IMR-90 (cell line): ENCODE data around the gene PCDHA1. TPM values are rescaled to one million over a fixed set of nuclear protein-coding genes. Genes with fewer than 3 reads are reported as not detected.

Experiments
- ATAC-seq: fragments of 200-7000 bp; cut with Tn5 transposase; 2 replicates; pipeline ENCODE4 v1.9.1; 2020; ENCODE audit warnings: low read depth, mild to moderate bottlenecking, moderate library complexity
- BruUV-seq: library from RNA; stranded (reverse); fragments of 400-500 nt; replicated peaks from 2 replicates; lab custom pipeline; 2021; lab: Mats Ljungman, UMichigan
- CTCF ChIA-PET: fragments of 300-600 bp; formaldehyde crosslinking; extraction: SDS; loops from one replicate; lab custom pipeline; 2021; ENCODE audit warnings: antibody characterized with exemption; lab: Yijun Ruan, JAX
- POLR2A ChIA-PET: fragments of 300-600 bp; sonication (Branson Sonifier 250); formaldehyde crosslinking; loops from one replicate; lab custom pipeline; 2022; ENCODE audit warnings: antibody characterized with exemption; ENCODE audit not compliant: unreplicated experiment; lab: Charles Lee
- DNase-seq: peaks from one replicate; pipeline ENCODE4 v3.0.0; 2013
- H2AFZ ChIP-seq: replicated peaks from 2 replicates; pipeline ENCODE3; 2013; ENCODE audit warnings: low read length, mild to moderate bottlenecking; ENCODE audit not compliant: poor library complexity
- H2AK5ac ChIP-seq: 2 replicates; pipeline ENCODE4 v1.6.1; 2013; ENCODE audit warnings: low read depth, low read length, inconsistent platforms
- H2AK9ac ChIP-seq: replicated peaks from 2 replicates; pipeline ENCODE3; 2013; ENCODE audit warnings: mild to moderate bottlenecking, low read depth, low read length, moderate library complexity; ENCODE audit not compliant: poor library complexity
- H2BK120ac ChIP-seq: 2 replicates; pipeline ENCODE4 v1.6.1; 2013; ENCODE audit warnings: low read depth, low read length, inconsistent platforms
- H2BK15ac ChIP-seq: 3 replicates; pipeline ENCODE4 v1.6.1; 2013; ENCODE audit warnings: low read depth, low read length, inconsistent platforms
- H2BK20ac ChIP-seq: 2 replicates; pipeline ENCODE4 v1.6.1; 2013; ENCODE audit warnings: low read depth, mild to moderate bottlenecking, inconsistent platforms, low read length, moderate library complexity
- H2BK5ac ChIP-seq: 2 replicates; pipeline ENCODE4 v1.6.1; 2013; ENCODE audit warnings: mild to moderate bottlenecking, low read depth, low read length, inconsistent platforms; ENCODE audit not compliant: poor library complexity, severe bottlenecking
- H3K14ac ChIP-seq: replicated peaks from 2 replicates; pipeline ENCODE4 v1.6.1; 2013; ENCODE audit warnings: low read depth, low read length, inconsistent platforms
- H3K18ac ChIP-seq: 2 replicates; pipeline ENCODE4 v1.6.1; 2013; ENCODE audit warnings: low read depth, low read length, control low read depth
- H3K23ac ChIP-seq: 2 replicates; pipeline ENCODE4 v1.6.1; 2013; ENCODE audit warnings: low read depth, low read length, inconsistent platforms
- H3K27ac ChIP-seq: 2 replicates; pipeline ENCODE4 v1.5.1; 2013; ENCODE audit warnings: mild to moderate bottlenecking, control low read depth, low read length; ENCODE audit not compliant: insufficient read depth
- H3K27me3 ChIP-seq: 2 replicates; pipeline ENCODE4 v1.6.1; 2013; ENCODE audit warnings: low read length; ENCODE audit not compliant: control insufficient read depth, insufficient read depth
- H3K36me3 ChIP-seq: 2 replicates; pipeline ENCODE4 v1.6.1; 2013; ENCODE audit warnings: low read length, mixed read lengths; ENCODE audit not compliant: control insufficient read depth, insufficient read depth
- H3K4ac ChIP-seq: 2 replicates; pipeline ENCODE4 v1.6.1; 2013; ENCODE audit warnings: low read depth, low read length, inconsistent platforms
- H3K4me1 ChIP-seq: 2 replicates; pipeline ENCODE4 v1.6.1; 2013; ENCODE audit warnings: low read length, mixed read lengths; ENCODE audit not compliant: control insufficient read depth, insufficient read depth
- H3K4me2 ChIP-seq: 2 replicates; pipeline ENCODE4 v1.6.1; 2013; ENCODE audit warnings: low read depth, mild to moderate bottlenecking, control low read depth, low read length, moderate library complexity
- H3K4me3 ChIP-seq: 2 replicates; pipeline ENCODE4 v1.5.1; 2013; ENCODE audit warnings: low read depth, mild to moderate bottlenecking, control low read depth, low read length, moderate library complexity; ENCODE audit not compliant: insufficient read depth
- H3K56ac ChIP-seq: 2 replicates; pipeline ENCODE4 v1.6.1; 2013; ENCODE audit warnings: low read length, inconsistent platforms; ENCODE audit not compliant: insufficient read depth; ENCODE audit errors: extremely low read depth
- H3K79me1 ChIP-seq, 2 experiments: 2 replicates each; pipeline ENCODE4 v1.6.1; 2013; ENCODE audit warnings: low read length in 2 of 2, inconsistent platforms in 1 of 2, low read depth in 1 of 2
- H3K9ac ChIP-seq: 2 replicates; pipeline ENCODE4 v1.6.1; 2013; ENCODE audit warnings: low read depth, low read length, control low read depth
- H3K9me1 ChIP-seq: 2 replicates; pipeline ENCODE4 v1.6.1; 2013; ENCODE audit warnings: low read length, inconsistent platforms; ENCODE audit not compliant: insufficient read depth
- H3K9me3 ChIP-seq: 2 replicates; pipeline ENCODE4 v1.6.1; 2013; ENCODE audit warnings: low read length; ENCODE audit not compliant: control insufficient read depth, insufficient read depth
- H4K20me1 ChIP-seq: 2 replicates; pipeline ENCODE4 v1.6.1; 2013; ENCODE audit warnings: low read length, inconsistent platforms; ENCODE audit not compliant: insufficient read depth
- H4K5ac ChIP-seq: 2 replicates; pipeline ENCODE4 v1.6.1; 2013; ENCODE audit warnings: mild to moderate bottlenecking, low read depth, low read length, control low read depth
- H4K8ac ChIP-seq, 2 experiments: 2 replicates each; pipeline ENCODE4 v1.6.1; 2013; ENCODE audit warnings: low read depth in 2 of 2, low read length in 2 of 2, control low read depth in 1 of 2, inconsistent platforms in 1 of 2
- H4K91ac ChIP-seq: 2 replicates; pipeline ENCODE4 v1.6.1; 2013; ENCODE audit warnings: low read depth, low read length, inconsistent platforms; ENCODE audit not compliant: insufficient read depth
- CEBPB ChIP-seq: IDR thresholded peaks from 2 replicates; pipeline ENCODE4 v1.6.1; 2012; ENCODE audit warnings: low read depth, low read length, improper control_type of control experiment
- CHD1 ChIP-seq: IDR thresholded peaks from 2 replicates; pipeline ENCODE4 v1.6.1; 2012; ENCODE audit warnings: low read depth, low read length, improper control_type of control experiment
- FOS ChIP-seq: fragments of 150-350 bp; IDR thresholded peaks from 2 replicates; pipeline ENCODE4 v1.6.1; 2016; ENCODE audit warnings: low read depth, low read length
- NFE2L2 ChIP-seq: fragments of 150-350 bp; IDR thresholded peaks from 2 replicates; pipeline ENCODE4 v1.6.1; 2016; ENCODE audit warnings: low read depth, mild to moderate bottlenecking, low read length
- POLR2A ChIP-seq: IDR thresholded peaks from 2 replicates; pipeline ENCODE4 v1.6.1; 2012; ENCODE audit warnings: mild to moderate bottlenecking, low read depth, low read length
- RCOR1 ChIP-seq: IDR thresholded peaks from 2 replicates; pipeline ENCODE4 v1.6.1; 2012; ENCODE audit warnings: mild to moderate bottlenecking, low read length, improper control_type of control experiment; ENCODE audit not compliant: insufficient replicate concordance
- RFX5 ChIP-seq: IDR thresholded peaks from 2 replicates; pipeline ENCODE4 v1.8.0; 2012; ENCODE audit warnings: low read depth, mild to moderate bottlenecking, low read length, moderate library complexity
- WGBS, 2 experiments: methylation state at CpG; one replicate each; pipeline versions ENCODE4 v1.1.5 to v1.1.7; 2013; ENCODE audit warnings: missing lambda C conversion rate in 2 of 2; ENCODE audit not compliant: insufficient read length in 1 of 2; ENCODE audit errors: extremely low coverage in 2 of 2; 5-methylcytosine and 5-hydroxymethylcytosine counted together
- dilution Hi-C: fragments of 300-500 bp; cut with HindIII; formaldehyde crosslinking; loops from one replicate; pipeline ENCODE4 v1.14.3; 2018; ENCODE audit warnings: low sequenced_read_pairs; ENCODE audit not compliant: unreplicated experiment
- in situ Hi-C: fragments of 300-500 bp; cut with MboI; formaldehyde crosslinking; loops from 3 replicates; pipeline ENCODE4 v1.14.3; 2019; ENCODE audit warnings: low sequenced_read_pairs, inconsistent platforms, mixed read lengths
- intact Hi-C: fragments of 100-400 bp; cut with micrococcal nuclease; formaldehyde crosslinking; loops from 2 replicates; pipeline ENCODE4 v1.10.0; 2022
- polyA plus RNA-seq, 3 experiments: library from polyadenylated mRNA; depleted of rRNA; stranded (reverse); fragments of >200 nt; gene quantifications; 2 replicates each; pipeline ENCODE4 v1.2.3, GENCODE V29; 2012; ENCODE audit warnings: low replicate concordance in 1 of 3
- total RNA-seq: library from RNA; depleted of rRNA; stranded (reverse); fragments of >200 nt; gene quantifications from 2 replicates; pipeline ENCODE4 v1.2.3, GENCODE V29; 2012
- TF ChIP-seq, protein P1 (sequence below): fragments of 150-350 bp; IDR thresholded peaks from 2 replicates; pipeline ENCODE4 v1.6.1; 2016; ENCODE audit warnings: low read depth, mild to moderate bottlenecking, low read length, moderate library complexity, borderline replicate concordance
- TF ChIP-seq, protein P2 (sequence below): fragments of 150-350 bp; IDR thresholded peaks from 2 replicates; pipeline ENCODE4 v1.6.1; 2017; ENCODE audit warnings: mild to moderate bottlenecking, antibody characterized with exemption, low read length, low read depth

The PCDHA1 gene
- total and polyA plus RNA-seq, 2 of the 4 experiments (the other 2 are of a cell fraction), result under 0.01 to 0.05 TPM

DNA sequence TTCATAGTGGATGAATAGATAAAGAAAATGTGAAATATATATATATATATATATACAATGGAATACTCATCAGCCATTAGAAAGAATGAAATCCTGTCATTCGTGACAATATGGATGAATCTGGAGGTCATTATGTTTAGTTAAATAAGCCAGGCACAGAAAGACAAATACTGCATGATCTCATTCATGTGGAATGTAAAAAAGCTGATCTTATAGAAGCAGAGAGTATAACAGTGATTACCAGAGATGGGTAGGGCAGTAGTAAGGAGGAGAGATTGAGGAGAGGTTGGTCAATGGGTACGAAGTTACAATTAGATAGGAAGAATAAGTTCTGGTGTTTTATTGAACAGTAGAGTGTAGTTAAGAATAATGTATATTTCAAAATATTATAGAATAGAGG is 160.6 kb downstream of the PCDHA1 start:
- H3K36me3 ChIP-seq, result no peaks in the 10 kb centered on the region
- H3K56ac ChIP-seq, result no peak overlapping the region
- no peaks in the 10 kb centered on the region for H3K4me1 ChIP-seq
- no peak overlapping the region for H3K9ac ChIP-seq
- H3K79me1 ChIP-seq, result no peaks in the 10 kb centered on the region
- no peak overlapping the region for H2BK20ac ChIP-seq
- no peak overlapping the region for H2BK15ac ChIP-seq
- H2AK9ac ChIP-seq, result no peak overlapping the region
- H3K27ac ChIP-seq, result no peak overlapping the region
- H3K9me3 ChIP-seq, result peaks cover 3% of the 10 kb centered on the region; the same call in 1 of the 2 replicates
- DNase-seq (no peak), ATAC-seq (no peak)
- H2BK5ac ChIP-seq, result no peak overlapping the region
- H4K91ac ChIP-seq, result no peak overlapping the region
- no peaks in the 10 kb centered on the region for H3K27me3 ChIP-seq
- no peak overlapping the region for H2BK120ac ChIP-seq
- dilution Hi-C loops (no loop called here), intact Hi-C loops (no loop called here), in situ Hi-C loops (no loop called here)
- no peak overlapping the region for H3K4me2 ChIP-seq
- no TSS peak for BruUV-seq
- H3K4me3 ChIP-seq, result no peak overlapping the region
- no CpG with 5 or more reads among the region's 2 CpGs for WGBS, 2 experiments
- CTCF ChIA-PET, result no interaction called here
- no peak for TF ChIP-seq POLR2A
- TF ChIP-seq RFX5, result no peak
- no peak for TF ChIP-seq RCOR1
- no peak for TF ChIP-seq CHD1
- TF ChIP-seq, protein P1, sequence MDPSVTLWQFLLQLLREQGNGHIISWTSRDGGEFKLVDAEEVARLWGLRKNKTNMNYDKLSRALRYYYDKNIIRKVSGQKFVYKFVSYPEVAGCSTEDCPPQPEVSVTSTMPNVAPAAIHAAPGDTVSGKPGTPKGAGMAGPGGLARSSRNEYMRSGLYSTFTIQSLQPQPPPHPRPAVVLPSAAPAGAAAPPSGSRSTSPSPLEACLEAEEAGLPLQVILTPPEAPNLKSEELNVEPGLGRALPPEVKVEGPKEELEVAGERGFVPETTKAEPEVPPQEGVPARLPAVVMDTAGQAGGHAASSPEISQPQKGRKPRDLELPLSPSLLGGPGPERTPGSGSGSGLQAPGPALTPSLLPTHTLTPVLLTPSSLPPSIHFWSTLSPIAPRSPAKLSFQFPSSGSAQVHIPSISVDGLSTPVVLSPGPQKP, result no peak
- TF ChIP-seq FOS, result no peak
- no peak for TF ChIP-seq NFE2L2
- TF ChIP-seq, protein P2, sequence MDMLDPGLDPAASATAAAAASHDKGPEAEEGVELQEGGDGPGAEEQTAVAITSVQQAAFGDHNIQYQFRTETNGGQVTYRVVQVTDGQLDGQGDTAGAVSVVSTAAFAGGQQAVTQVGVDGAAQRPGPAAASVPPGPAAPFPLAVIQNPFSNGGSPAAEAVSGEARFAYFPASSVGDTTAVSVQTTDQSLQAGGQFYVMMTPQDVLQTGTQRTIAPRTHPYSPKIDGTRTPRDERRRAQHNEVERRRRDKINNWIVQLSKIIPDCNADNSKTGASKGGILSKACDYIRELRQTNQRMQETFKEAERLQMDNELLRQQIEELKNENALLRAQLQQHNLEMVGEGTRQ, result no peak
- TF ChIP-seq CEBPB, result no peak
- H3K18ac ChIP-seq, result no peak overlapping the region
- no peak overlapping the region for H2AK5ac ChIP-seq
- H3K23ac ChIP-seq, result no peak overlapping the region
- no peaks in the 10 kb centered on the region for H4K20me1 ChIP-seq
- H3K14ac ChIP-seq, result no peak overlapping the region
- H2AFZ ChIP-seq, result no peak overlapping the region
- no peak overlapping the region for H3K4ac ChIP-seq
- no peak overlapping the region for H4K8ac ChIP-seq
- no peaks in the 10 kb centered on the region for H3K9me1 ChIP-seq
- H4K5ac ChIP-seq, result no peak overlapping the region
- POLR2A ChIA-PET, result no interaction called here
